GM21526 (cell line): ENCODE measurements around the gene TSPAN15.
"Not testable (repeated sequence)": the region's sequence is repeated elsewhere in the genome, so short reads cannot be mapped to it uniquely, and the experiment has no call there.

Experiments
- ATAC-seq: cut with Tn5 transposase; IDR thresholded peaks from one replicate; pipeline ENCODE4 v1.9.1; 2021; ENCODE audit warnings: moderate library complexity; ENCODE audit not compliant: unreplicated experiment, low FRiP score

The TSPAN15 gene

DNA sequence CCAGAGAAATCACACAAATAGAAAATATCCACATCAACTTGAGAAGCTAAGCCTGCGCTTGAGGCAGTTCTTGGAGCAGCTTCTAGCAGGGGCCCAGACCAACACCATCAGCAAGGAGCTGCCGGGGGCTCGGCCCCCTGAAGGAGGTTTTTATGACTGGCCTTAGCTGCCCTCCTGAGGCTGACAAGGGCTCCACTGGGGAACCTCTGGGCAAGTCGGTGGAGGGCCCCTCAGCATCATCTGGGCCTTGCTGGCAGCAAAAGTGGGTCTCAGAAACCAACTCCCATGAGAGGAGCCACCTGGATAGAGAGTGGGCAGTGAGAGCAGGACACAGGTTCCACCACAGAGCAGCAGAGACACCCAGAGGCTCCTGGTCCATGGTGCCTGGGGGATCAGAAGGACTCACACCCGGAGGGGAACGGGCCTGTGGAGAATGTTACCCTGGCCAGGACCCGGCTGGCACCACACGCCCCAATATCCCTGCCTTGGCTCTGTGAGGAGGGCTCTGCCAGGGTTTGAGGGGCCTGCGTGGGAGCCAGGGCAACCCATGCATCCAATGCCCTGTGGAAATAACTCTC, 66.1 kb downstream of the TSPAN15 start:
- no peak for ATAC-seq

DNA sequence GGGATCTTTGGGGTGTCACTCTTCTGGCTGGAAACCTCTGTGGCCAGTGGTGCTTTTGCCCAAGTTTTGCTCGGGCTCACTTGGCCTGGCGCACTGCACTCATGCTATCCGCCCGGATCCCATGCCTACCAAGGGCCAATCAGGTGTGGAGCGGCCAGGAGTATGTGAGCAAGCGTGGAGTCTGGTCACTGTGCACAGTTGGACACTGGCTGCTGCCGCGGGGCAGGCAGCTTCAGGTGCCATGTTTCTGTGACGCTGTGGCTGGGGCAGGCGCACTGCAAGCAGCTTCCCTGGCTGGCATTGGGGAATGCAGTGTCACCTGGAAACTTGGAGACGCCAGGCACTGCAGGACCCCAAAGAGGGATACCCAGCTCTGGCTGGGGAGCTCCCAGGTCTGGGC, 76.7 kb downstream of the TSPAN15 start:
- no peak for ATAC-seq

DNA sequence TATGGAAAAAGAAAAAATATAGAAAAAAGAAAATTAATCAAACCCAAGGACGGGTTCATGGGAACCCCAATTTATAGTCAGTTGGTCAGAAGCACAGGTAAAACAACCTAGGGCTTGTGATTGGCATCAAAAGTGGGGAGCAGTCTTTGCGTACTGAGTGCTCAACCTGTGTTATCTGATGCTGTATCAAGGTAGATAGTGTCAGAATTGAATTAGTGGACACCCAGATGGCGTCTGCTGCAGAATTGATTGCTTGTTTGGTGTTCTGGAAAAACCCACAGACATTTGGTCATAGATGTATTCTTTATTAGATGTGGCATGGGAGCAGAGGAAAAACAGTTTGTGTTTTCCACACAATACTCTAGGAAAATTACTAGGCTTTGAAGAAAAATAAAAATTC, 82.4 kb downstream of the TSPAN15 start:
- ATAC-seq, result no peak

DNA sequence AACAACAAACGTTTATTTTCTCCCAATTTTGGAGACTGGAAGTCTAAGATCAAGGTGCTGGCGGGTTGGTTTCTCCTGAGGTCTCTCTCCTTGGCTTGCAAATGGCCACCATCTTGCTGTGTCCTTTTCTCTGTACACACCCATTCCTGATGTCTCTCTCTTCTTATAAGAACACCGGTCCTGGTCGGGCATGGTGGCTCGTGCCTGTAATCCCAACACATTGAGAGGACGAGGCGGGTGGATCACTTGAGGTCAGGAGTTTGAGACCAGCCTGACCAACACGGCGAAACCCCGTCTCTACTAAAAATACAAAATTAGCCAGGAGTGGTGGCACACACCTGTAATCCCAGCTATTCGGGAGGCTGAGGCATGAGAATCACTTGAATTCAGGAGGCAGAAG, 85.3 kb downstream of the TSPAN15 start:
- not testable (repeated sequence) for ATAC-seq

DNA sequence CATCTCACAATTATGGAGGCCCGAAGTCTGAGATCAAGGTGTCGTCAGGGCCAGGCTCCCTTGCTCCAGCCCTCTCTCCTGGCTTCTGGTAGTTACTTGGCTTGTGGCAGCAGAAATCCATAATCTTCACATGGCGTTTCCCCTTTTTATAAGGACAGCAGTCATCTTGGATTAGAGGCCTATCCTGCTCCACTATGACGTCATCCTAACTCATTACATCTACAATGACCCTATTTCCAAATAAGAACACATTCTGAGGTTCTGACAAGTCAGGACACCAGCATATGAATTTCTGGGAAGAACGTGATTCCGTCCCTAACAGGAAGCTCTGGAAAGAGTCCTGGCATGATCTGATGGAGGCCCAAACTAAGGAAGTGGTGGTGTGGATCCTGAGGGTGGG, 86.2 kb downstream of the TSPAN15 start:
- ATAC-seq, result no peak

DNA sequence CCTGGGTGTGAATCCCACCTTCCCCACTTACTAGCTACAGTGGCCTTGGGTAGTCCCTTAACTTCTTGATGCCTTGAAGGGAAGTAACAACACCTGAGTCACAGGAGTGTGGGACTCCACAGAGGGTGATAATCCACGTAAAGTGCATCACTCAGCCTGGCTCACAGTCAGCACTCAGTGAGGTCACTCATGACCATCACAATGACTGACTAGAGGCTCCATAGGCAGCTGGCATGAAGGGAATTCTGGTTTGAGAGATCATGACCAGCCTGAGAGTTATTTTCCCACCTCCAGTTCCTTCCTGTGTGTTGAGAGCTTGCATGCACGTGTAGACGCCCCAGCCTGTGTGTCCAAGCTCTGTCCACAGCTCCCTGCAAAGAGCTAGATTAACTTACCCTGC, 87.2 kb downstream of the TSPAN15 start:
- no peak for ATAC-seq

DNA sequence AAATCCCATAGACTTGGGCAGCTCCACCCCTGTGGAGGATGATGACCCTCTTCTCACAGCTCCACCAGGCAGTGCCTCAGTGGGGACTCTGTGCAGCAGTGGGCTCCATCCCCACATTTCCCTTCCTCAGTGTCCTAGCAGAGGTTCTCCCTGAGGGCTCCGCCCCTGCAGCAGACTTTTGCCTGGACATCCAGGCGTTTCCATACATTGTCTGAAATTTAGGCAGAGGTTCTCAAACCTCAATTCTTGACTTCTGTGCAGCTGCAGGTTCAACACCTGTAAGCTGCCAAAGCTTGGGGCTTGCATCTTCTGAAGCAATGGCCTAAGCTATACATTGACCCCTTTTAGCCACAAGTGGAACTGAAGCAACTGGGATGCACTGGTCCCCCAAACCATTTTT, 90.2 kb downstream of the TSPAN15 start:
- no peak for ATAC-seq

DNA sequence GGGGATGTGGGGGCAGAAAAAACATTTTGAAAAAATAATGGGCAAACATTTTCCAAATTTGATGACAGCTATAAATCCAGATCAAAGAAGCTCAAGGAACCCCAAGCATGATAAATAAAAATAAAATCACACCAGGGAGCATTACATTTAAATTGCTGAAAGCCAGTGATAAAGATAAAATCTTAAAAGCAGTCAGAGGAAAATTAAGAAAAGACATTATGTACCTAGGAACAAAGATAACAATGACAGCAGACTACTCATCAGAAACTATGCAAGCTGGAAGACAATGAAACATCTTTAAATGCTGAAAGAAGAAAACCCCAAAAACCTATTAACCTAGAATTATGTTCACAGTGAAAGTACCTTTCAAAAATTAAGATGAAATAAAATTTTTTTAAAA, 98.7 kb downstream of the TSPAN15 start:
- no peak for ATAC-seq

DNA sequence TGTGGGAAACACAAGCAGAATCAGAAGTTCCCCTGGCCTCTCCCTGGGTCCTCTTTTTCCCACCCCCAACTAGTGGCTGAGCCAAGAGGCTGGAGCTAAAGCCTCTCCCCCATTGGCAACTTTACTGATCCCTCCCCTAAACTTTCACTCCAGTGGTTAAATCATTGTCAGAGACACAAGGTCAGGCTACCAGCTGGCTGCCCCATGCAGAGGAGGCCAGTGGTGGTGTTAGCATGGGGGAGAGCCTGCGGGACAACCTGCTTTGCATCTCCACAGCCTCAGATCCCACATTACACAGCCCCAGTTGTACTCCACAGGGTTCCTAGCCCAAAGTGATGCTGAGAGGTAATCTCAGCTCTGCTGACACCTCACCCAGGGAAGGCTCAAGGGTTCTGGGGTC, 101.0 kb downstream of the TSPAN15 start:
- ATAC-seq, result no peak

DNA sequence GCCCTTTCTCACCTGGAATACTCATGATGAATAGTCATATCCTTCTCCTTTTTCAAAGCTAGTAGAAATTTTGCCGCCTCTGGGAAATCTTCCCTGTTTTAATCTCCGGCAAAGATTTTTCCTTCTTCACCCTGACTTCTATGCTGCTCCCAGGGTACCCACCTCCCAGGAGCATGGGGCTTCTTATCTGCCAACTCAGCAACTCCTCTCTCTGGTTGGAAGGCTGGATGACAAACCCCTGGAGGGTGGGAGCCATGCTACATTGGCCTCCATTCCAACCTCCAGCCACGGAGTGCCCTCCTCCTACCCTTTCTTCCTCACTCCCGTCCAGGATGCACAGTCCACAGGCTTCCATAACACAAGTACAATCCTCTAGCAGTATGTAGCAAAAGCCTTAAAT, 102.1 kb downstream of the TSPAN15 start:
- no peak for ATAC-seq

DNA sequence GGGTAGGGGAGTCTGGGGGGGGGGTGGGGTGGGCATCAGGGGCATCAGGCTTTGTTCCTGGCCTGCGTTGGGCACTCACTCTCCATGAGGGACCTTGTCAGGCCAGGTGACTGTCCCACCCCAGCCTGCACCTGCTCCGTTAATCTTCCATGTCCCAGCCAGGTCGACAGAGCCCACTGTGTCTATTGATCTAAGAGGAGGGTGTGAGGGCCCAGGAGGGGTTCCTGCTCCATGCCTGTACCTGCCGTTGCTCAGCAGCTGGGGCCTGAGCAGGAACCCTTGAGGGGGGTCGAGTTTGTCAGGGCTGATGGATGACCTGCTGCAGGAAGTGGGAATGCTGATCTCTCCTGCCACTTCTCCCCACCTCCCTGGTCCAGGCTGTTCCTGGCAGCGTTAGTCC, 103.3 kb downstream of the TSPAN15 start:
- no peak for ATAC-seq
